SK-N-SH (cell line): ENCODE measurements around the gene GRM5. TPM values are rescaled to one million over a fixed set of nuclear protein-coding genes. Genes with fewer than 3 reads are reported as not detected.
"Not testable (repeated sequence)": the region's sequence is repeated elsewhere in the genome, so short reads cannot be mapped to it uniquely, and the experiment has no call there.

ENCODE experiments used
- CTCF ChIA-PET: fragments of 300-600, 350-600 bp; formaldehyde crosslinking; extraction: SDS; loops from one replicate; lab custom pipeline; 2021; lab: Yijun Ruan, JAX
- POLR2A ChIA-PET: fragments of 350-600 bp; sonication (Branson Sonifier 250); formaldehyde crosslinking; extraction: SDS; loops from one replicate; lab custom pipeline; 2020; ENCODE audit warnings: antibody characterized with exemption, inconsistent platforms; lab: Yijun Ruan, JAX
- DNase-seq: peaks from one replicate; pipeline ENCODE4 v3.0.0; 2012
- H2AFZ ChIP-seq: fragments of 200-600 bp; sonication (generic); 2 replicates; pipeline ENCODE4 v1.8.1; 2016; ENCODE audit warnings: antibody characterized with exemption, mild to moderate bottlenecking, low read depth
- H3F3A ChIP-seq: fragments of 200-600 bp; sonication (generic); replicated peaks from 2 replicates; pipeline ENCODE3; 2016; ENCODE audit warnings: antibody characterized with exemption, mild to moderate bottlenecking; ENCODE audit not compliant: insufficient read depth
- H3K27ac ChIP-seq, 2 experiments: fragments of 200-500 bp in 1 of 2; fragments of 200-600 bp in 1 of 2; sonication (Bioruptor generic) in 1 of 2; sonication (generic), shearing (Covaris generic) in 1 of 2; 2 replicates each; pipeline versions ENCODE4 v1.5.1 to v1.6.1; 2014 to 2016; ENCODE audit warnings: low read depth in 2 of 2, inconsistent platforms in 1 of 2, low read length in 1 of 2, mild to moderate bottlenecking in 1 of 2, mixed read lengths in 1 of 2
- H3K27me3 ChIP-seq: fragments of 200-600 bp; sonication (generic), shearing (Covaris generic); 2 replicates; pipeline ENCODE4 v1.6.1; 2016; ENCODE audit warnings: mixed run types; ENCODE audit not compliant: insufficient read depth
- H3K36me3 ChIP-seq, 2 experiments: fragments of 200-500 bp in 1 of 2; fragments of 200-600 bp in 1 of 2; sonication (Bioruptor generic) in 1 of 2; sonication (generic) in 1 of 2; replicated peaks in 1 of 2; 2 replicates each; pipeline versions ENCODE3 to v1.5.1; 2014 to 2016; ENCODE audit warnings: low read length in 1 of 2, mild to moderate bottlenecking in 1 of 2; ENCODE audit not compliant: insufficient read depth in 2 of 2, control insufficient read depth in 1 of 2
- H3K4me1 ChIP-seq, 2 experiments: fragments of 200-500 bp in 1 of 2; fragments of 200-600 bp in 1 of 2; sonication (Bioruptor generic) in 1 of 2; sonication (generic), shearing (Covaris generic) in 1 of 2; 2 replicates each; pipeline versions ENCODE4 v1.5.1 to v1.6.1; 2014 to 2016; ENCODE audit warnings: low read depth in 1 of 2, low read length in 1 of 2, mixed run types in 1 of 2; ENCODE audit not compliant: insufficient read depth in 2 of 2, control insufficient read depth in 1 of 2
- H3K4me2 ChIP-seq: fragments of 200-600 bp; sonication (generic), shearing (Covaris generic); 2 replicates; pipeline ENCODE4 v1.6.1; 2017; ENCODE audit warnings: mixed run types
- H3K4me3 ChIP-seq, 2 experiments: fragments of 200-500 bp in 1 of 2; fragments of 200-600 bp in 1 of 2; sonication (Bioruptor generic) in 1 of 2; sonication (generic), shearing (Covaris generic) in 1 of 2; 2 replicates each; pipeline versions ENCODE4 v1.5.1 to v1.8.1; 2014 to 2016; ENCODE audit warnings: low read depth in 2 of 2, inconsistent platforms in 1 of 2, low read length in 1 of 2, mild to moderate bottlenecking in 1 of 2, mixed read lengths in 1 of 2, moderate library complexity in 1 of 2
- H3K79me2 ChIP-seq: fragments of 200-600 bp; sonication (generic); 2 replicates; pipeline ENCODE4 v1.8.1; 2017; ENCODE audit warnings: mild to moderate bottlenecking; ENCODE audit not compliant: insufficient read depth
- H3K9ac ChIP-seq: fragments of 200-600 bp; sonication (generic); 2 replicates; pipeline ENCODE4 v1.6.1; 2017; ENCODE audit warnings: mixed run types
- H3K9me2 ChIP-seq: fragments of 200-600 bp; sonication (generic); 2 replicates; pipeline ENCODE4 v1.6.1; 2017; ENCODE audit warnings: mixed run types
- H3K9me3 ChIP-seq: fragments of 200-600 bp; sonication (generic); 2 replicates; pipeline ENCODE4 v1.6.1; 2017; ENCODE audit warnings: mixed run types, mild to moderate bottlenecking, moderate library complexity
- H4K20me1 ChIP-seq: fragments of 200-600 bp; sonication (generic); 2 replicates; pipeline ENCODE4 v1.6.1; 2017; ENCODE audit warnings: mild to moderate bottlenecking, mixed run types; ENCODE audit not compliant: insufficient read depth
- EP300 ChIP-seq, 2 experiments: IDR thresholded peaks; 2 replicates each; pipeline versions ENCODE4 v1.4.0 to v1.6.1; 2012; ENCODE audit warnings: borderline replicate concordance in 1 of 2, low read depth in 1 of 2, low read length in 1 of 2
- MEF2A ChIP-seq: IDR thresholded peaks from 2 replicates; pipeline ENCODE4 v1.4.0; 2012; ENCODE audit warnings: low read depth, borderline replicate concordance
- NFIC ChIP-seq: IDR thresholded peaks from 2 replicates; pipeline ENCODE4 v1.4.0; 2012; ENCODE audit warnings: borderline replicate concordance
- NRF1 ChIP-seq: IDR thresholded peaks from 2 replicates; pipeline ENCODE4 v1.6.1; 2012; ENCODE audit warnings: low read depth, mild to moderate bottlenecking, low read length
- RAD21 ChIP-seq: IDR thresholded peaks from 2 replicates; pipeline ENCODE4 v1.6.1; 2012; ENCODE audit warnings: mild to moderate bottlenecking, low read length
- RXRA ChIP-seq: IDR thresholded peaks from 2 replicates; pipeline ENCODE4 v1.4.0; 2012; ENCODE audit warnings: low read depth, mild to moderate bottlenecking, borderline replicate concordance
- SMC3 ChIP-seq: IDR thresholded peaks from 2 replicates; pipeline ENCODE4 v1.6.1; 2012; ENCODE audit warnings: low read depth, low read length, improper control_type of control experiment
- TCF12 ChIP-seq: IDR thresholded peaks from 2 replicates; pipeline ENCODE4 v1.4.0; 2012
- YY1 ChIP-seq: IDR thresholded peaks from 2 replicates; pipeline ENCODE4 v1.4.0; 2012; ENCODE audit warnings: low read depth, mild to moderate bottlenecking
- WGBS: methylation state at CpG from one replicate; pipeline ENCODE4 v1.1.6; 2017; ENCODE audit warnings: low lambda C conversion rate; 5-methylcytosine and 5-hydroxymethylcytosine counted together
- polyA plus RNA-seq, 3 experiments: library from polyadenylated mRNA; depleted of rRNA; stranded (reverse); fragments of >200 nt; gene quantifications; 2 replicates each; pipeline ENCODE4 v1.2.3, GENCODE V29; 2012
- TF ChIP-seq, protein P1 (sequence below): IDR thresholded peaks from 2 replicates; pipeline ENCODE4 v1.4.0; 2012; ENCODE audit warnings: low read depth, borderline replicate concordance

GRM5 gene
- polyA plus RNA-seq, 1 of the 3 experiments (the other 2 are of a cell fraction) = not detected

DNA sequence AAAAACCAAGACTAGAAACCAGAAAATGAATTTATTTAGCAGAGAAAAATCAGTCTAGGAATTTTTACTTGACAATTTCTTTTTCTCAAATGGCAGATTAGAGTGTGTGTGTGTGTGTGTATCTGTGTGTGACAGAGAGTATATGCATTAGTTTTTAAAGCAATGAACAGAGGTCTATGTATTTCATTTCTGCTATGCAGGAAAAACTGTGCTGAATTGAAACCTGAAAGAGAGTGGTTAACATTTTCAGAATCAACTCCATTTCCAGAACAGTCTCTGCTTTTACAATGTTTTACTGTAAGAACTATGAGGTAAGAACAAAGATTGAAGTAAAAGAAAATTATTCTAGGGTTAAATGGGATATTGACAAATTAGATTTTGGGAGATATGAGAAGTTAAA lies 114.8 kb downstream of the GRM5 start:
- H3K9me3 ChIP-seq = no peaks in the 10 kb centered on the region
- DNase-seq = no peak
- H3K4me3 ChIP-seq = no peak overlapping the region
- H3K27ac ChIP-seq = no peak overlapping the region
- H3F3A ChIP-seq = no peaks in the 10 kb centered on the region
- no peaks in the 10 kb centered on the region for H3K4me1 ChIP-seq
- no peak overlapping the region for H3K9ac ChIP-seq
- CTCF ChIA-PET = no interaction called here
- H2AFZ ChIP-seq = no peak overlapping the region
- H3K36me3 ChIP-seq = no peaks in the 10 kb centered on the region
- H3K27me3 ChIP-seq = no peaks in the 10 kb centered on the region
- POLR2A ChIA-PET = no interaction called here
- no peak overlapping the region for H3K4me2 ChIP-seq
- TF ChIP-seq RAD21 (no peak), SMC3 (no peak), TCF12 (no peak), YY1 (no peak), NRF1 (no peak), NFIC (no peak), RXRA (no peak), MEF2A (no peak), EP300 (IDR thresholded peaks at IDR 0.05; ENCODE audit: borderline replicate concordance in 1 of 2, low read depth in 1 of 2, low read length in 1 of 2) (no peak)
- TF ChIP-seq, protein P1, sequence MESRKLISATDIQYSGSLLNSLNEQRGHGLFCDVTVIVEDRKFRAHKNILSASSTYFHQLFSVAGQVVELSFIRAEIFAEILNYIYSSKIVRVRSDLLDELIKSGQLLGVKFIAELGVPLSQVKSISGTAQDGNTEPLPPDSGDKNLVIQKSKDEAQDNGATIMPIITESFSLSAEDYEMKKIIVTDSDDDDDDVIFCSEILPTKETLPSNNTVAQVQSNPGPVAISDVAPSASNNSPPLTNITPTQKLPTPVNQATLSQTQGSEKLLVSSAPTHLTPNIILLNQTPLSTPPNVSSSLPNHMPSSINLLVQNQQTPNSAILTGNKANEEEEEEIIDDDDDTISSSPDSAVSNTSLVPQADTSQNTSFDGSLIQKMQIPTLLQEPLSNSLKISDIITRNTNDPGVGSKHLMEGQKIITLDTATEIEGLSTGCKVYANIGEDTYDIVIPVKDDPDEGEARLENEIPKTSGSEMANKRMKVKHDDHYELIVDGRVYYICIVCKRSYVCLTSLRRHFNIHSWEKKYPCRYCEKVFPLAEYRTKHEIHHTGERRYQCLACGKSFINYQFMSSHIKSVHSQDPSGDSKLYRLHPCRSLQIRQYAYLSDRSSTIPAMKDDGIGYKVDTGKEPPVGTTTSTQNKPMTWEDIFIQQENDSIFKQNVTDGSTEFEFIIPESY = no peak
- TF ChIP-seq, all 33 proteins: peak for 0
- Histone ChIP-seq H4K20me1 (no peaks in the 10 kb centered on the region), H3K9me2 (no peaks in the 10 kb centered on the region), H3K79me2 (no peaks in the 10 kb centered on the region)

DNA sequence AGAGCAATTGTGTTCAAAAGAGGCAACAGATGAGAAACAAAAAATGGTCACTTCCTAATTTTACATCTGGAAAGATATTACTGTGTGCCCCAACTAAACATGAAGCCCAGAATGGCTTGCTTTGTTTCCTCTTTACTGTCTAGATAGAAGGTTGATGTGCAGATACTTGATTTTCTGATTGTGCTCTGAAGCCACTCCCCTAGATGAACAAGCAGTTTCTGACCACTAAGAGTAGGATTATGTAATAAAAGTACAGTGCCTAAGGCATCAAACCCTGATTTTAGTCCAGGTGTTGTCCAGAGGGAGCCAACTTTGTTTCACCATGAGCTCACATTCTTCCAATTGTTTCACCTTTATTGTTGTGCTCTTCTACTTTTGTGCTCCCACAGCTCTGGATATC lies 116.9 kb downstream of the GRM5 start:
- H3K9ac ChIP-seq, H3K4me2 ChIP-seq, H2AFZ ChIP-seq, H3K9me2 ChIP-seq, CTCF ChIA-PET, H3K79me2 ChIP-seq, H3K9me3 ChIP-seq, H3K36me3 ChIP-seq, H3K27ac ChIP-seq, H3K27me3 ChIP-seq, POLR2A ChIA-PET, DNase-seq, H3K4me3 ChIP-seq, H4K20me1 ChIP-seq, H3K4me1 ChIP-seq, H3F3A ChIP-seq: not testable (repeated sequence)

DNA sequence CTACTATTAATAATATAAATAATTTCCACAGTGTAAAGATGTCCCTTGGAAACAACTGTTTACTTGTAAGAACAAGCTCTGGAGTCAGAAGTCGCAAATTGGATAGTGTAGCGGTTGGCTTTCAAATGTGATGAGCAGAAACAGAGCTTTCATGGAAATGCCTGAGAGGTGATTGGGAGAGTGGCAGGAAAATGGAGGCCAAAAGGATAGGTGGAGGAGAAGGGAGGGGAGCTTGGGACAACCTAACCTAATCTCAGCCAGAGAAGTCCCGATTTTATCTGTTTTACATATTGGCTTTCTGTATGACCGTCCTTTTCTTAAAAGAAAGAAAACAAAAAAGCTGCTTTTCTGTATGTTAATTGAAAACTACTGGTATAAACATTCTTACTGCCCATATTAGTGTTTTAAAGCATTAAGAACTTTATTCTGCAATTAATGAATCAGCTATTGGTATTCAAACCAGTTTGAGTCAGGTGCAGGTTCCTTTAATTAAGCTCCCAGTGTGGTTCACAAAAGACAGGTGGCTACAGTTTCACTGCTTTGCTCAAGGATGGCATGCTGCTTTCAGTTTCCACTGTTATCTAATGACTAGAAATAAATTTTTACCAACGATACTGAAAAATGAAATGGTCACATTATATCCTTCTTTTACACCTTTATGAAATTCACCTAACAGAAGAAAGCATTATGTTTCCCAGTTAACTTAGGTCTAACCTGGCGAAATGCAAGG lies 117.8 kb downstream of the GRM5 start:
- H3K9ac ChIP-seq, H3F3A ChIP-seq, H4K20me1 ChIP-seq, H3K27me3 ChIP-seq, H3K9me3 ChIP-seq, DNase-seq, H3K36me3 ChIP-seq, POLR2A ChIA-PET, H3K4me2 ChIP-seq, H2AFZ ChIP-seq, H3K79me2 ChIP-seq, H3K27ac ChIP-seq, H3K4me3 ChIP-seq, H3K4me1 ChIP-seq, CTCF ChIA-PET, H3K9me2 ChIP-seq: not testable (repeated sequence)
- 21% methylated on average over 6 of the region's 6 CpGs for WGBS

DNA sequence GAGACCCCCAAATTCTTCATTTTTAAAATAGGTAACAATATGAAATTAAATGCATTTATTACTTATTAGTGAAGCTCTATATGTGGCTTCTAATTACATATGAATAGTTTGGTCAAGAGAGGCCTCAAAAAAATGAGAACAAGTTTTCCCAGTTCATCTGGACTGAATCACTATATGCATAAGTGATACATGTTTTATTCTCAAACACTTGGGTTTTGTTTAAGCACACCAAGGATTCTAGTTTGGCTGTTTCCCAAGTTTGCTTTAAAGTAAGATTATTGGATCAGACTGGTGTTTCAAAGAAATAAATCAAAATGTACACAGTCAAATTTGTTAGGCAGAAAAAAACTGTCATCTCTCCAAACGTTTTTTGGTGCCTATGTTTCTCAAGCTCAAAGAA lies 136.1 kb downstream of the GRM5 start:
- H3K9ac ChIP-seq, CTCF ChIA-PET, H3K9me2 ChIP-seq, H4K20me1 ChIP-seq, DNase-seq, H3K4me2 ChIP-seq, H3K27me3 ChIP-seq, H2AFZ ChIP-seq, H3F3A ChIP-seq, H3K27ac ChIP-seq, H3K4me1 ChIP-seq, H3K4me3 ChIP-seq, H3K79me2 ChIP-seq, H3K9me3 ChIP-seq, H3K36me3 ChIP-seq, POLR2A ChIA-PET: not testable (repeated sequence)
- 0% methylated on average over 1 of the region's 1 CpG for WGBS

DNA sequence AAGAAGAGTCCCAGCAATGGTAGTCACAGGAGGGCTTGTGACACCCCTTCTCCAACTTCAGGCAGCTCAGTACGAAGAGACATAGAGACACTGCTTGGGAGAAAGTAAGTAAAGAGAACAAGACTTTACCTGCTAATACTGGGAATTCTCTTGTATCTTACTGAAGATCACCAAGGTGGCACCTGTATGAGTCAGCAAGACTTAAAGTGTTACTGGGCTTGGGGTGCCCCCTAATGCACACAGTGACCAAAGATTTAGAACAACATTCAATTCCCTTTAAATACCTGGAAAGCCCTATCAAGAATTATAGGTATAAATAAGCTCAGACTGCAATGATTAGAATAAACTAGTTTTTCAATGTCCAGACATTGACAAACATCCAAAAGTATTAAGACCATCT lies 148.7 kb downstream of the GRM5 start:
- H2AFZ ChIP-seq, H3K36me3 ChIP-seq, H3K4me3 ChIP-seq, H3F3A ChIP-seq, H3K9ac ChIP-seq, H3K27me3 ChIP-seq, POLR2A ChIA-PET, H3K4me2 ChIP-seq, H3K9me2 ChIP-seq, H3K4me1 ChIP-seq, CTCF ChIA-PET, H3K79me2 ChIP-seq, H4K20me1 ChIP-seq, H3K9me3 ChIP-seq, H3K27ac ChIP-seq, DNase-seq: not testable (repeated sequence)
- 0% methylated on average over 1 of the region's 1 CpG for WGBS
